Measurements from ENCODE around the gene SLC35G1.

- no peak for TF ChIP-seq CTCF (IDR thresholded peaks at IDR 0.05)
- no peak for TF ChIP-seq POLR2A (IDR thresholded peaks at IDR 0.05)
These were observed 53.7 kb downstream of the SLC35G1 start for GRCh38 chr10:93947524-93947923.
